ENCODE data around the gene PRIM1.
A peak's percentile ranks its signal among the peaks of the same experiment; 100 is the strongest.
"Not testable (repeated sequence)": the region's sequence is repeated elsewhere in the genome, so short reads cannot be mapped to it uniquely, and the experiment has no call there.

The PRIM1 gene

DNA sequence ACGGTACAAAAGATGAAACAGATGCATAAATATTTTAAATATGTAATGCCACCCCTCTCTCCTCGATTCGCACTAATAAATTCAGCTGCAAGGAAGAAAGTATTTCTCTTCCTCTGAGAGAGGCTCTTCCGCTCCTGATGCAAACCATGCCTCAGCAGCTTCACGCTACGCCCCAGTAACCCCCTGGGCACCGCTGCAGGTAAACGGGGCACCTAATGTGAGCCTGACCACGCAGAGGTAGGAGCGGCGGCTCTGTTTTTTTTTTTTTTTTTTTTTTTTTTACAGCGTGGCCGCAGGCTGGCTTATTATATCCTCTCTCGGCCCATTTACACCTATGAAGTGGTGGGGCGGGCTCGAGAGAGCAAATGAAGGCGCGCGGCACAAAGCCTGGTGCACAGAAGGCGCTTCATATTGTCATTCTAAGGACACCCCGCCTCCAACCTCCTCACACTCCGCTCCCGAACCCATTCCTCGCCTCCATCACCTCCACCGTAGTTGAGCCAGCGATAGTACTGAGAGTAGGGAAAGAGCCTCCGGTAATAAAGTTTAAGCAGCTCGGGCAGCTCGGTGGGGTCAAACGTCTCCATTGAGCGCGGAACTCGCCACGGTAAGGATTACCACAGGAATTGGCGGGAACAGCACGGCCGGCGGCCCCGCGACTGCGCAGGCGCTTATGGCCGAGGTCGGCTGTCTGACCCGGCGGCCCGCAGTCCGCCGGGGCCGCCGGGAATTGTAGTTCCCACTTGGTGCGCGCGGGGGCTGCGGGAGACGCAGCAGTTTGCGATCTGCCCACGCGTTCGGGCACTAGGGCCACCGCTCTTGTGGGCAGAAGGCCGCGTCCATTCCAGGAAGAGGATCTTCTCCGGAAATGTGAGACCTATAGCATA is at the start of gene PRIM1:
PRIM1 (minus strand) TSS at position 612 of the 887 bp plus-strand sequence; CDS start at position 587, 25 bp downstream.
- peak; percentile 56 to 64 for DNase-seq (ENCODE audit: low read depth in 2 of 2)

DNA sequence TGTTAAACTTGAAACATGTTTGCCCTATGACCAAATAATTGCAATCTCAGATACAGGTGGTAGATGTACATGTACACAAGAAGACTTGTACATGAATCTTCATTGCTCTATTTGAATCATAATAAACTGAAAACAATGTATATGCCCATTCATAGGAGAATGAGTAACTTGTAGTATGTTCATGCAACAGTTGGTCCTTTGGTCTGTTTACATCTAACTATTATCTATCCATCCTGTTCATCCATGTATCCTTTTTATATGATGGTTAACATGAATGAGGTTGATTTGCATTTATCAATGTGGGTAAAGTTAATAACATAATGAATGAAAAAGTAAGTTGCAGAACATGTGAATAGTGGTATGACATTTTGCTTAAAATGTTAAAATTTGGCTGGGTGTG is 48.1 kb upstream of the PRIM1 start:
- DNase-seq (ENCODE audit: low read depth in 2 of 2): no peak

DNA sequence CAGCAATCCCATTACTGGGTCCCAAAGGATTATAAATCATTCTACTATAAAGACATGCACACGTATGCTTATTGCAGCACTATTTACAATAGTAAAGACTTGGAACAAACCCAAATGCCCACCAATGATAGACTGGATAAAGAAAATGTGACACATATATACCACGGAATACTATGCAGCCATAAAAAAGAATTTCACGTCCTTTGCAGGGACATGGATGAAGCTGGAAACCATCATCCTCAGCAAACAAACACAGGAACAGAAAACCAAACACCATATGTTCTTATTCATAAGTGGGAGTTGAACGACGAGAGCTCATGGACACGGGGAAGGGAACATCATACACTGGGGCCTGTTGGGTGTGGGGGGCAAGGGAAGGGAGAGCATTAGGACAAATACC is 47.2 kb upstream of the PRIM1 start:
- not testable (repeated sequence) for DNase-seq (ENCODE audit: low read depth in 2 of 2)

DNA sequence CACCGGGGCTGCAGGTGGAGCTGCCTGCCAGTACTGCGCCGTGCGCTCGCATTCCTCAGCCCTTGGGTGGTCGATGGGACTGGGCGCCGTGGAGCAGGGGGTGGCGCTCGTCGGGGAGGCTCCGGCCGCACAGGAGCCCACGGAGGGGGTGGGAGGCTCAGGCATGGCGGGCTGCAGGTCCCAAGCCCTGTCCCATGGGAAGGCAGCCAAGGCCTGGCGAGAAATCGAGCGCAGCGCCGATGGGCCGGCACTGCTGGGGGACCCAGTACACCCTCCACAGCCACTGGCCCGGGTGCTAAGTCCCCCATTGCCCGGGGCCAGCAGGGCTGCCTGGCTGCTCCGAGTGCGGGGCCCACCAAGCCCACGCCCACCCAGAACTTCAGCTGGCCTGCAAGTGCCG is 43.7 kb upstream of the PRIM1 start:
- not testable (repeated sequence) for DNase-seq (ENCODE audit: low read depth in 2 of 2)

DNA sequence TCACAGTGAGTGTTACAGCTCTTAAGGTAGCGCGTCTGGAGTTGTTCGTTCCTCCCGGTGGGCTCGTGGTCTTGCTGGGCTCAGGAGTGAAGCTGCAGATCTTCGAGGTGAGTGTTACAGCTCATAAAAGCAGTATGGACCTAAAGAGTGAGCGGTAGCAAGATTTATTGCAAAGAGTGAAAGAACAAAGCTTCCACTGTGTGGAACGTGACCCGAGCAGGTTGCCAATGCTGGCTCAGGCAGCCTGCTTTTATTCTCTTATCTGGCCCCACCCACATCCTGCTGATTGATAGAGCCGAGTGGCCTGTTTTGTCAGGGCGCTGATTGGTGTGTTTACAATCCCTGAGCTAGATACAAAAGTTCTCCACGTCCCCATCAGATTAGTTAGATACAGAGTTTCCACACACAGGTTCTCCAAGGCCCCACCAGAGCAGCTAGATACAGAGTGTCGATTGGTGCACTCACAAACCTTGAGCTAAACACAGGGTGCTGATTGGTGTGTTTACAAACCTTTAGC is 43.0 kb upstream of the PRIM1 start:
- DNase-seq (ENCODE audit: low read depth in 2 of 2): not testable (repeated sequence)

DNA sequence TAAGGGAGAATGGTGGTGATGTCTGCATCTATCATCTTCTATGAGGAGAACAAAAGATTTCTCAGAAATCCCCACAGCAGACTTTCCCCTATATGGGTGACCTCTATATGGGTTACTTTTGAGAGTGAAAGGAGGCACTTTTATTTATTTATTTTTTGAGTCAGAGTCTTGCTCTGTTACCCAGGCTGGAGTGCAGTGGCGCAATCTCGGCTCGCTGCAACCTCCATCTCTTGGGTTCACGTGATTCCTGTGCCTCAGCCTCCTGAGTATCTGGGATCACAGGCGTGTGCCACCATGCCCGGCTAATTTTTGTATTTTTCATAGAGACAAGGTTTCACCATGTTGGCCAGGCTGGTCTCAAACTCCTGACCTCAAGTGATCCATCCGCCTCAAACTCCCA is 41.0 kb upstream of the PRIM1 start:
- not testable (repeated sequence) for DNase-seq (ENCODE audit: low read depth in 2 of 2)

DNA sequence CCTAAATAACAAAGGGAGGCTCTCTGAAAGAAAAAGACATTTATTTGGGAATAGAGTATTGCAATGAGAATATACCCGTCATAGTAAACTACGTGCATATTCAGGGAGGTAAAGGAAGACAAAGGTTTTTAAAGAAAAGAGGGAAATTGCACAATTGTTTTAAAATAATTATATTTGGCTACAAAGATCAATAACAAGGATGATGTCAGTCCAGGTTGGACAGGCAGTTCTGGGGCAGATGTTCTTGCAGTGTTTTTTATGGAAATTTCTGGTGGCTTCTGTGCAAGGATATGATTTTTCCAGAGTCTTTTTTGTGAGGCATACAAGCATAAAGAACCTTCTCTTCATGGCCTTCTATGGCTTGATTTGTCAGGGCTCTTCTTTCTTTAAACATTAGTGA is 40.6 kb upstream of the PRIM1 start:
- DNase-seq (ENCODE audit: low read depth in 2 of 2): no peak

DNA sequence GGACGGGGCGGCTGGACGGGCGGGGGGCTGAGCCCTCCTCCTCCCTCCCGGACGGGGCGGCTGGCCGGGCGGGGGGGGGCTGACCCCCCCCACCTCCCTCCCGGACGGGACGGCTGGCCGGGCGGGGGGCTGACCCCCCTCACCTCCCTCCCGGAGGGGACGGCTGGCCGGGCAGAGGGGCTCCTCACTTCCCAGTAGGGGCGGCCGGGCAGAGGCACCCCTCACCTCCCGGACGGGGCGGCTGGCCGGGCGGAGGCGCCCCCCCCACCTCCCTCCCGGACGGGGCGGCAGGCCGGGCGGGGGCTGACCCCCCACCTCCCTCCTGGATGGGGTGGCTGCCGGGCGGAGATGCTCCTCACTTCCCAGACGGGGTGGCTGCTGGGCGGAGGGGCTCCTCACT is 37.3 kb upstream of the PRIM1 start:
- not testable (repeated sequence) for DNase-seq (ENCODE audit: low read depth in 2 of 2)

DNA sequence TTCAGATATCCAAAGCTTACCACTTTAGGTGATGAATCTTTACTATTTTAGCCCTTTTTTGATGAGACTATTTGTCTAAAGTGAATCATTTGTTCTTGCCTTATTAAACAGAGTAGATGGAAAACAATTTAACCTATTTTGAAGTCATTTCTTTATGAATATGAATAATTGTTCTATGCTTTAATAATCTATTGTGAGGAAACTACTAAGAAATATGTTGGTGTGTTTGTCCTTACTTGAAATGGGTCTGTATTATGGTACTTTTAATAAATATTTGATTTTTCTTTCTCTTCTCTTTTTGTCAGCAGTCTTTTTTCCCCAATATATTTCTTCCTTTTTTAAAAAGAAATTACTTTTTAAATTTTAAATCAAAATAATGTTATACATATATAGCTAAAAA is 35.4 kb upstream of the PRIM1 start:
- DNase-seq (ENCODE audit: low read depth in 2 of 2): no peak

DNA sequence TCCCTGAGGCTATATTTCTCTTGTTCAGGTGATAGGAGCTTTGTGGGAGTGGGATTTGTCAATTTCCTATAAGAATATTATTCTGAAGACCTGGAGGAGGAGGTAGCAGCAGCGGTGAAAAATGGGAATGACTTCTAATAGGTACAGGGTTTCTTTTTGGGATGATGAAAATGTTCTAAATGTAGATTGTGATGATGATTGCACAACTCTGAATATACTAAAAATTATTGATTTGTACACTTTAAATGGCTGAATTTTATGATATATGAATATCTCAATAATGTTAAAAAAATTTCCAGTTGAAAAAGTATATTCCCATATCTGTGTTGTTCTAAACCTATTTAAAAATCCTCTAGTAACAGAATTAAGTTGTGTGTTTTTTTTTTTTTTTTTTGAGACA is 33.8 kb upstream of the PRIM1 start:
- DNase-seq (ENCODE audit: low read depth in 2 of 2): no peak

DNA sequence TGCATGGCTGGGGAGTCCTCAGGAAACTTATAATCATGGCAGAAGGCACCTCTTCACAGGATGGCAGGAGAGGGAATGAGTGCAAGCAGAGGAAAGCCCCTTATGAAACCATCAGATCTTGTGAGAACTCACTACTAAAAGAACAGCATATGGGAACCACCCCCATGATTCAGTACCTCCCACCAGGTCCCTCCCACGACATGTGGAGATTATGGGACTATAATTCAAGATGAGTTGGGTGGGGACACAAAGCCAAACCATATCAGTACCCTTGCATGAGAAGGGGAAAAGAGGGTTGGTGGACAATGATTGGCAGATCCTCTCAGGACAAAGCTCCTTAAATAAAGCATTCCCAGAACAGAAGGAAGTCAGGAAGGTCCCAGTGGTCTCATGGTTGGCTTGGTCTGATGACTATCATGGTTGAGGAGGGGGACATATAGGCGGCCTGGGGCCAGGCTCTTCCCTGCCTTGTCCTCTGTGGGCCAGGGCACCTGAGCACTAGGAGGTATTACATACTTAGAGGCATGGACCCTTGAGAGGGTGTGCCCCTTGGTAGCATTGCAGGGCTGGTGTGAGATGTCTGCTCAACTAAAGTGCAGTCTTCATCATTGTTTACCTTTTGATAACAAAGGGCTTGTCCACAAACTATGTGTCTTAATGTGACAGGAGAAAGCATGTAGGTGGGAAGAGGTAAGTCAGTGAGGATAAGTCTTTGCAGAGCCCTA is 33.2 kb upstream of the PRIM1 start:
- DNase-seq (ENCODE audit: low read depth in 2 of 2): no peak

DNA sequence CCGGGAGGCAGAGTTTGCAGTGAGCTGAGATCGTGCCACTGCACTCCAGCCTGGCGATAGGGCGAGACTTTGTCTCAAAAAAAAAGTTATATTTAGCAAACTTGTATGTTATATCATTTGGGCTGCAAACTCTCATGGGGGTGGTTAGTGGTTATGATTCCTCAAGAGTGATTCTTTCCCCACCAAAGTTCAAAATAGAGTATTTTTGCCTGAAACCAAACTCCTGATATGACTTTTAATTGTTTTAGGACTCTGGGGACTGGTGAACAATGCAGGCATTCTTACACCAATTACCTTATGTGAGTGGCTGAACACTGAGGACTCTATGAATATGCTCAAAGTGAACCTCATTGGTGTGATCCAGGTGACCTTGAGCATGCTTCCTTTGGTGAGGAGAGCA is 29.6 kb upstream of the PRIM1 start:
- no peak for DNase-seq (ENCODE audit: low read depth in 2 of 2)

DNA sequence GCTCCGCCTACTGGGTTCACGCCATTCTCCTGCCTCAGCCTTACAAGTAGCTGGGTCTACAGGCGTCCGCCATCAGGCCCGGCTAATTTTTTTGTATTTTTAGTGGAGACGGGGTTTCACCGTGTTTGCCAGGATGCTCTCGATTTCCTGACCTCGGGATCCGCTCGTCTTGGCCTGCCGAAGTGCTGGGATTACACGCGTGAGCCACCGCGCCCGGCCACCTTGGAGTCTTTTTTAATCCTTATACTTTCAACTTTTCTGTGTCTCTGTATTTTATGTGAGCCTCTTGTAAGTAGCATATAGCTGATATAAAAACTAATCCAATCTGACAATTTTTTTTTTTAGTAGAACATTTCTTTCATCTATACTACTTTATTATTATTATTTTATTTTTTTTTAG is 26.6 kb upstream of the PRIM1 start:
- no peak for DNase-seq (ENCODE audit: low read depth in 2 of 2)

DNA sequence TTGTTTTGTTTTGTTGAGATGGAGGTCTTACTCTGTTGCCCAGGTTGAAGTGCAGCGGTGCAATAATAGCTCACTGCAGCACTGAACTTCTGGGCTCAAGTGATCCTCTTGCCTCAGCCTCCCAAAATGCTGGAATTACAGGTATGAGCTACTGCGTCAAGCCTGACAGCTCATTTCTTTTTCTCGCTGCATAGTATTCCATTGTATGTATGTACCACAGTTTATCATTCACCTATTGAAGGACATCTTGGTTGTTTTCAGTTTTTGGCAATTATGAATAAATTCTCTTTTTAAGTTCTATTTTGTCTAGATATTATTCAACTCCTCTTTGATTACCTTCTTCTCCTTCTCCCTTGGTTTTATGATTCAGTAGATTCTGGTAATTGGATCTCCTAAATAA is 24.5 kb upstream of the PRIM1 start:
- DNase-seq (ENCODE audit: low read depth in 2 of 2): no peak

DNA sequence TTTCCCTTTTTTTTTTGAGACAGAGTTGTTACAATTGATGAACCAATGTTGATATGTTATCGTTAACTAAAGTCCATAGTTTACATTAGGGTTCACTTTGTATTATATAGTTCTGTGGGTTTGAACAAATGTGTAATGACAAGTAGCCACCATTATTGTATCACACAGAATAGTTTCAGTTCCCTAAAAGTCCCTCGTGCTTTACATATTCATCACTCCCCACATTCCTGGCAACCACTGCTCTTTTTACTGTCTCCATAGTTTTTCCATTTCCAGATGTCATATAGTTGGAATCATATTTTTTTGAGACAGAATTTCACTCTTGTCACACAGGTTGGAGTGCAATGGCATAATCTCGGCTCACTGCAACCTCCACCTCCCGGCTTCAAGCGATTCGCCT is 23.5 kb upstream of the PRIM1 start:
- no peak for DNase-seq (ENCODE audit: low read depth in 2 of 2)

DNA sequence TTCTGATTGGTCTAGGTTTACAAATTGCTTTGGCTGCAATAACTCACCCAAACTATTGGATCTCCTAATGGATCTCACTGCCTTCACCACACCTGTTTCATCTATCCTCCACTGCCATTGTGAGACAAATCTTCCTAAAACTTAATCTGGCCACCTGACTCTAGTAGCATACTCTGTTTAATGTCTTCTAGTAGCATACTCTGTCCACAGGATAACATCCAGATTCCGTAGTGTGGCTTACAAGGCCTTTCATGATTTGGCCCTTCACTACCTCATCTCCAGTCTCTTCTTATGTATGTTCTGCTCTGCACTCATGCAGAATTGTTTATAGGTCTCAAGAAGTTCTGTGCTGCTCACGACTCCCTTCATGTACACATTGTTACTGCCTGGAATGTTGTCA is 21.0 kb upstream of the PRIM1 start:
- no peak for DNase-seq (ENCODE audit: low read depth in 2 of 2)

DNA sequence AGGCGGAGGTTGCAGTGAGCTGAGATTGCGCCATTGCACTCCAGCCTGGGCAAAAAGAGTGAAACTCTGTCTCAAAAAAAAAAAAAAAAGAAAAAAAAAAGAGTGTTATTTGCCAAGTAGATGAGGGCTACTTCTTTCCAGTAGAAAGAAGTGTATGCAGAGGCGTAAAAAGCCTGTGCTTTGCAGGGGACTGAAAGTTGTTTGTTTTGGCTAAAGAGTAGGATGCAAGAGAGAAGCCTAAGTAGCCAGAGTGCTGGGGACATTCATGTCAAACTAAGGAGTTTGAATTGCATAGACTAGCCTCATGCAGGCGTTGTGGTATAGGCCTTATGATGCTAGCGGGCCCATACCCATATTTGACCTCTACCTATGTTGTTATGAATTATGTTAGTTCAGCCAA is 20.5 kb upstream of the PRIM1 start:
- DNase-seq (ENCODE audit: low read depth in 2 of 2): no peak

DNA sequence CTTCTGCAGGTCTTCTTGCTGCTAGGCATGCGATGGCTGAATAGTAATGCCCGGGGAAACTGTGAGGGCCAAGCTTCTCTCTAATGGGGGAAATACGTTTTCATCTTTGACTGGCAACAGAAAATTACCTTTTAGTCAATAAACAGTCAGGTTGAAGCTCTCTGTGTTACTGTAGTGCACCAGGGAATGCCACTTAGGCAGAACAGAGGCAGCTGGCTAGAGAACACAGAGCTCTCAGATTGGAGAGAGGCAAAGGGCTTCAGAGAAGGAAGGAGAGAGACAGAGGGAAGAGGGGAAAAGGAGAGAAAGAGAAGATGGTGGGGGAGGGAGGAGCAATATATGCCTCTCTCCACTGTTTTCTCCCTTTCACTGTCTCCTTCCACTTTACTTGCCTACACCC is 17.7 kb upstream of the PRIM1 start:
- DNase-seq (ENCODE audit: low read depth in 2 of 2): no peak

DNA sequence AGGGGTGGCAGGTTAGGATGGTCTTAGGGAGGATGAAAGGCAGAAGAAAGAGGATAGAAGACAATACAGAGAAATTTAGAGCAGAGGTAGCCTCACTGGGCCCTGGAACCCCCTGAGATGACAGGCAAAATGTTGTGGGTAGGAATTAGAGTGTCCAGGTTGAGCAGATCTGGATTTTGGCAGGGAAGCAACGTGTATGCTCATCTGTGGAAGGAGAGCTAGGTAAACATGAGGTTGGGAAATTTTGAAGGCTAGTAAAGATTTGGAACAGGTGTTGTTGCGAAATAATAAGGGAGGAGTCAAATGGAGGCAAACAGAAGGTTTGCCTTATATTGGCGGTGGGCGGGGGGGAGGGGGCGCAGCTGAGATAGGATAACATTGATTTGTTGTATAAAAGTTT is 16.3 kb upstream of the PRIM1 start:
- no peak for DNase-seq (ENCODE audit: low read depth in 2 of 2)

DNA sequence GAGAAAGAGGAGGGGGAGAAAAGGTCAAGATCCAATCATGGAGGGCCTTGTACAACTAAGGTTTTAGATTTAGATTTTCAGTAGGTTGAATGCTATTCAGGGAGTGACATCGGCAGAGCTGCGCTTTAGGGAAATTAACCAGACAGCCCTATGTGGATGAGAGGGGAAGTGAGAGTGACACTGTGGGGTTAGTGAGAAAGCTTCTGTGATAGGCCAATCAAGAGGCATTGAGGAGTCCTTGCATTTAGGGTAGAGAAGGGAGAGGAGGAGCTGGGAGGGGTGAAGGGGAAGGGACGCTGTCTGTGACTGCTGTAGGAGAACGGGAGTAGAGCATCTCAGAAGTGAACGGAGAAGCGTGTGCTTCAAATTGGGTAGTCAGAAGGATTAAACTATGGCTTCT is 14.4 kb upstream of the PRIM1 start:
- no peak for DNase-seq (ENCODE audit: low read depth in 2 of 2)

DNA sequence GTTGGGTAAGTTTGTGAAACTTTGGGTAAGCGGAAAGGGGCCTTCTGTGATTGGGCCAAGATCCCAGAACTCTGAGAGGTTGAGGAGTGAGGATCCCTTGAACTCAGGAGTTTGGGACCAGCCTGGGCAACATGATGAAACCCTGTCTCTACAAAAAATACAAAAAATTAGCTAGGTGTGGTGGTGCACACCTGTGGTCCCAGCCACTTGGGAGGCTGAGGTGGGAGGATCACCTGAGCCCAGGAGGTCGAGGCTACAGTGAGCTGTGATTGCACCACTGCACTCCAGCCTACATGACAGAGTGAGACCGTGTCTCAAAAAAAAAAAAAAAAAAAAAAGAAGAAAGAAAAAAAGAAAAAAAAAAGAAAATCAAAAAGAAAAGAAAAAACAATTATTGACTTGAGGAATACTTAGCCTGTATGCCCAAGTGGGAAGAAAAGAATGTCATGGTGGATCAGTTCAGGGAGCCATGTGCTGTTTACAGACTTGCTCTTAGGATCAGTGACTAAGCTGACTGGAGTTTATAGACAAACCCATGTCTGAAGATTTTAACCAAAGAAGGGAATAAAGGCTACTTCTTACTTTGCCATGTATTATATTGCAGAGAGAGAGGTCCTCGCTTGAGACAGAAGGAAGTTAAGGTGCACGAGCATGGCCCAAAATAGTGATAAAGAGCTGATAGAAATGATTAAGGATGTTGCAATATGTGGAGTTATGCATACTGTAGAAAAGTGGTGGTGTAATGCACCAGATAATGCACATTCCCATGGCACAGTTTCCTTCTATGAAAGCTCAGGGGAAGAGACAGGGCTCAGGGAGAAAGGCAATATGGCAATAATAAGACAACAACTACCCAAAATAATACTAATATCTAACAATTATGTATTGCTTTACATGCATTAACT is 11.9 kb upstream of the PRIM1 start:
- DNase-seq (ENCODE audit: low read depth in 2 of 2): no peak

DNA sequence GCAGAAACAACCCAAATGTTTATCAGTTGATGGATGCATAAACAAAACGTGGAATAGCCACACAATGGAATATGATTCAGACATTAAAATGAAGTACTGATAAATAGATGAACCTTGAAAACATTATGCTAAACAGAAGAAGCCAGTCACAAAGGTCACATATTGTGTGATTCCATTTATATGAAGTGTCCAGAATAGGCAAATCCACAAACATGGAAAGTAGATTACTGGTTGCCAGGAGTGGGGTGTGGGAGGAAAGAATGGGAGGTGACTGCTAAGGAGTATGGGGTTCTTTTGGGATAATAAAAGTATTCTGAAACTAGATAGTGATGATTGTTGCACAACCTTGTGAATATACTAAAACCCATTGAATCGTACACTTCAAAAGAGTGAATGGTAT is 9.7 kb upstream of the PRIM1 start:
- DNase-seq (ENCODE audit: low read depth in 2 of 2): no peak

Measured in stimulated activated CD8-positive, alpha-beta memory T cell treated with anti-CD3 and anti-CD28 coated beads, Interleukin-7, amount 100 ng/mL, for 1 hour (primary cell).